Stimulated activated CD8-positive, alpha-beta memory T cell treated with anti-CD3 and anti-CD28 coated beads, Interleukin-15, amount 100 ng/mL, for 1 hour (primary cell): ENCODE results near the gene FGF2.
"Not testable (repeated sequence)": the region's sequence is repeated elsewhere in the genome, so short reads cannot be mapped to it uniquely, and the experiment has no call there.

Source experiments
- DNase-seq: peaks from one replicate; pipeline ENCODE4 v3.0.0-alpha.2; 2020; ENCODE audit warnings: low read depth

FGF2 gene

GRCh38 chr4:122814426-122814825 is 12.2 kb upstream of the FGF2 start:
- no peak for DNase-seq

GRCh38 chr4:122815248-122815647 is 11.4 kb upstream of the FGF2 start:
- no peak for DNase-seq

DNA sequence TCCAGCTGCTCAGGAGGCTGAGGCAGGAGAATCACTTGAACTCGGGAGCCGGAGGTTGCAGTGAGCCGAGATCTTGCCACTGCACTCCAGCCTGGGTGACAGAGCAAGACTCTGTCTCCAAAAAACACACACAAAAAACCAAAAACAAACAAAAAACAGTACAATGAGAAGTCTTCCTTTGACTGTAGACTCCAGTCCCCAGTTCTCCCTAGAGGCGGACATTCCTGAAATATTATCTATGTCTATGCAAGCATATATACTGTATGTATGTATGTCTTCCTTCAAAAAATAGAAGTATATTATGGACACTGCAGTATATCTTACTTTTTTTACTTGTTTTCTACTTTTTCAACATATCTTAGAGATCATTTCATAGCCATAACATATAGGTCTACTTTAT is 10.2 kb upstream of the FGF2 start:
- DNase-seq, result no peak

- DNase-seq, result no peak
These were observed 6.8 kb upstream of the FGF2 start for GRCh38 chr4:122819708-122820449.

DNA sequence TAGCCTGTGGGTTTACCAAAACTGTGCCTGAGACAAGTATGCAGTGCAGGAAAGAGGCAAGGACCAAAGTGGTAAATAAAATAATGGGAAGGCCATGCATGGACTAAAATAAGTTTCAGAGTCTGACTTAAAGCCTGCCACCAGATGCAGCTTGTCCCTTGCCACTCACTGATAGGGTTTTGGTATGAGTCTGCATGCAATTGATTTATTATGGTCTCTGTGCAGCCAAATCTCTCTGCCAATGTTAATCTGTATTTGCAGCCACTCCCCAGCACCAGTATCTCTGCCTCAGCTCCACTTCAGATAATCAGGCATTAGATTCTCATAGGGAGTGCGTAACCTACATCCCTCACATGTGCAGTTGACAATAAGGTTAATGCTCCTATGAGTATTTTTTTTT is 5.5 kb upstream of the FGF2 start:
- DNase-seq, result no peak

GRCh38 chr4:122822466-122822865 is 4.2 kb upstream of the FGF2 start:
- DNase-seq, result no peak

DNA sequence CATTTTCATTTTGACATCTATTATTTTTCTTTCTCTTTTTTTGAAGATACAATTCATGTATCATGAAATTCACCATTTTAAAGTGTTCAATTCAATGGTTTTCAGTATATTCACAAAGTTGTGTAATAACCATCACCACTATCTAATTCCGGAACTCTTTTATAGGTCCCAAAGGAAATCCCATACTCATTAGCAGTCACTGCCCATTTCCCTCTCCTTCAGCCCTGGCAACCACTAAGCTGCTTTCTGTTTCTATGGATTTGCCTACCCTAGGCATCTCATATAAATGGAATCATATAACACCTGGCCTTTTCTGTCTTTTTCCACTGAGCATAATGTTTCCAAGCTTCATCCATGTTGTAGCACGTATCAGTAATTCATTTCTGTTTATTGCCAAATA is 3.2 kb upstream of the FGF2 start:
- DNase-seq, result no peak

DNA sequence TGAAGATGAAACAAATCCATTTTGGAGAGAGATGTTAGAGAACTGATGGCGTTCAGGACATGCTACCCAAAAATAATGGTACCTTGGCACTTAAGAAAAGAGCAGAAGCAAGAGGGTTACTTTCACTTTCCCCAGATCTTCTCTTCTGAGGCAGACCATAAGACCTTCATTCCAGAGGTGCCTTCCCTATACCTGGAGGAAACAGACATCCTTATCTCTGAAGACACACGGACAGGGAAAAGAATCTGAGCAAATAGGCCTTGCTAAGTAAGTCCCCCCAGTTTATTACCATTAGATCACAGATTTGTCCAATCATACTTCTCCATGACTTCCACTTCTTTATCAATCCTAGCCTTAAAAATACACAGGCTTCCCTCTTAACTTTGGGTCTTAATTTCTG is 2.0 kb upstream of the FGF2 start:
- no peak for DNase-seq

DNA sequence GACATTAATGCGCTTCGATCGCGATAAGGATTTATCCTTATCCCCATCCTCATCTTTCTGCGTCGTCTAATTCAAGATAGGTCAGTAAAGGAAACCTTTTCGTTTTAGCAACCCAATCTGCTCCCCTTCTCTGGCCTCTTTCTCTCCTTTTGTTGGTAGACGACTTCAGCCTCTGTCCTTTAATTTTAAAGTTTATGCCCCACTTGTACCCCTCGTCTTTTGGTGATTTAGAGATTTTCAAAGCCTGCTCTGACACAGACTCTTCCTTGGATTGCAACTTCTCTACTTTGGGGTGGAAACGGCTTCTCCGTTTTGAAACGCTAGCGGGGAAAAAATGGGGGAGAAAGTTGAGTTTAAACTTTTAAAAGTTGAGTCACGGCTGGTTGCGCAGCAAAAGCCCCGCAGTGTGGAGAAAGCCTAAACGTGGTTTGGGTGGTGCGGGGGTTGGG is 528 bp upstream of the FGF2 start:
- DNase-seq, result no peak

DNA sequence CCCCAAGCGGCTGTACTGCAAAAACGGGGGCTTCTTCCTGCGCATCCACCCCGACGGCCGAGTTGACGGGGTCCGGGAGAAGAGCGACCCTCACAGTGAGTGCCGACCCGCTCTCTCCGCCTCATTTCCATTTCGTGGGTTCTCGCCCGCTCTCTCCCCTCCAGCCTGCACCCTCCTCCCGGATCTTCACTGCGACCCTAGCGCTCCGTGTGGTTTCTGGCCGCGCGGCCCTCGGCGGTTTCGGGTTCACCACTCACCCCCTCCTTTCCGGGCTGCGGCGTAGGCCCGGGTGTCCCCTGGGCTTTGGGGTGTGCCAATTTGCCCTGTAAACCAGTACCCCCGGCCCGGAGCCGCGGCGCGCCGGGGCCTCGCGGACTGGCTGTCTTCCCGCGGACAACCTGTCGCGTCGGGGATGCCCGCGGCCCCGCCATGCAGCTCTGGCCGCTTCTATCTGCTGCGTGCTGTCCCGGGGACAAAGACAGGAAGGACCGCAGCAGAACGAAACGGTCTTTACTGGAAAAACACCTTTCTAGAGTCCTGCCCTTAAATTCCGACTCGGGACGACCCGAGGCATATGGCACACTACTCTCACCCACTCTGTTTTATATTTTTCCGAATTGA is 737 bp downstream of the FGF2 start:
- DNase-seq, result no peak

DNA sequence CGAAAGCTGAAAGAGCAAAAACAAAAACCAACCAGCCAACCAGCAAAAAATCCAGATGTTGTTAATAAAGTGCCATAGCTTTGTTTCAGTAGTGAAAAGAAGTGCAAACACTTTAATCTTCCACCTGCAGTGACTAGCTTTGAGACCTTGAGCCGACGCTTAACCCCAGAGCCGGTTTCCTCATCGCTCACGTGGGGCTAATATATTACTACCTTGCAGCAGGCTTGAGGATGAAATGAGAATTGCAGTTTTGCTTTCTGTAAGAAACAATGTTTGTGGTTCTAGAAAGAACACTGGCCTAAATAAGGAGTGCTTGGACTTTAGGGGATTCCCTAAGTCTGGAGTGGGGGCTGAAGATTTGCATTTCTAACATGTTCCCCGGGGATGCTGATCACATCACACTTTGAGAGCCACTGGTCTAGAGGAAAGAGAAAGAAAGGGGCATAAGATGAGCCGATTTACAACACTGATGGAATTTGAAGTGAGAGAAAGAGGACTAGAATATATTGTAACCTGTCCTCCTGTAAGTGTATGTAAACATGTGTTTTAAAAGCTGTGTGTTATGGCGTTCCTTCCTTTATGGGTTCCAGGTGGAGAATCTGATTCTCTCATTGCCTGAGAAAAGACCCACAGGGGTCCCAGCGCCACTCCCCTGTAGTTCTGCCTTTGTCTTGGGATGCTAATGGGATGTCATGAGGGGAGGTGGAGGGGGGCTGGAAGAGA is 1.4 kb downstream of the FGF2 start:
- no peak for DNase-seq

DNA sequence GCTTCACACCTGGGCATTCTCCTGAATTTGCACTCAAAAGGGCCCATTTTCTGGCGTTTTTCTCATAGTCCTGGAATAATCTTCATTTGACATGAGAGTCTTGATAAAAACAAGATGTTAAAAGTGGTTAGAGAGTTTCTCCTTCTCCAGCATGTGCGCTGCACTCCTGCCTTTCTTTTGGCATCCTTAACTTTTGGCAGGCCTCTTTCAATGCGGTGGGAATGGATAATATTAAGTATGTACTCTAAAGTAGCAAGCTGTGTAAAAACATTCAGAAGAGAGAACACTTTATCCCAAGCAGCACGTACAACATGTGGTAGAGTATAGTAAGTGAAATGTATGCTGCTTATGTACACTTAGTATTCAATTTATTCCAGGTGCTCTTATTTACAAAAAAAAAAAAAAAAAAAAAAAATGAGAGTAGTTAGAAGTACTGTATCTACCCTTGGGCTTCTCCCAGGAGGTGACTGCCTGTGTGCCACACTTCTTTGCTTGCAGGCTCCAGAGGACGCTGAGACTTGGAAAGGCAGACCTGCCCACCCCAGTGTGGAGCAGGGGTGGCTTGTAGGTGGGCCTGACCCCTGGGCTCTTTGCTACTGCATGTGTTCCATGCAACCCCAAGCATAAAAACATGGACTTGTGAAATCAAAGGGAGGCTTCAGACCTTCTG is 3.9 kb downstream of the FGF2 start:
- no peak for DNase-seq

DNA sequence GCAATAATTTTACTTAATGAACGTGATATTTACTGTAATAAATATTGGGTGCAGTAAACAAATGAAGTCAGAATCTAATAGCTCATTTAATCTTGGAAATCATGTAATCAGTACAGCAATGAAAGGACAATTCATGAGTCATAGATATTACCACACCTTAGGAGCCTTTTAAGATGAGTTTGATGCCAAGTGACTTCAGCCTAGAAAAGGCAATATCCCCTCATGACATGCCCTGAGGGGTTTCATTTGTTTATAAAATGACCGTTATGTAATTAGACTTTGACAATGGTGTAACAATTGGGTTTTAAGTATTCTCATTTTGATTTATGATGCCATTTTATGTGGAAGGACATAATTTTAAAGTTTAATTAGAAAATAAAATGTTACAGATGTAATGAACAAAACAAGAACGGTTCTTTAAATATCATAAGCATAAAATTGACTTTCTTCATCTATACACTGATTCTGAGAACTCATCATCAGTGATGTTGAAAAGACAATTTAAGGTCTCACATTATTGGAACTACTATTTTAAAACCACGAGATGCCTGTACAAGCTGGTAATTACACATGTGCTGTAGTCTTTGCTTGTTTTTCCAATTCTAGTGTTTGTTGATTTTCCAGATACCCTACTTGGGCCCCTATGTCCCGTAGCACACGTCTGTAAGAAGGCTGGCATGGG is 5.0 kb downstream of the FGF2 start:
- no peak for DNase-seq

GRCh38 chr4:122832732-122833131 is 6.1 kb downstream of the FGF2 start:
- DNase-seq, result no peak

- DNase-seq, result no peak
These were observed 7.4 kb downstream of the FGF2 start for GRCh38 chr4:122833999-122834398.

DNA sequence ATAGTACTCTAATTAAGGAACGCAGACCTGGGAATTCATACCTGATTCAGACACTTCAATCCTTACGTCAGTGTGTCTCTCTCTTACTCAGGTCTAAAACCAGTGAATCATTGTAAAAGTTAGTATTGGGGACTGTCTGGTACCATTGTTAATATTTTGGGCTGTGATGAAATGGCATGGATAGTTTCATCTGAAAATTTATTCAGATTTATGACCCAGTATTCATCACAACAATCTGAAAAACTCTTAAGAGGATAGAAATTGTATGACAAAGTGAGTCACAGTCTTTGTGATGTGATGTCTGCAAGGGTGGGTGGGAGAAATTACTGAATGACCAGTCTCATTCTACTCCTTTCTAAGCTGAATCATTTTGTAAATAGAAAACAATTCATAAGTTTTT is 10.3 kb downstream of the FGF2 start:
- no peak for DNase-seq

- DNase-seq, result no peak
These were observed 11.4 kb downstream of the FGF2 start for GRCh38 chr4:122838034-122838433.

DNA sequence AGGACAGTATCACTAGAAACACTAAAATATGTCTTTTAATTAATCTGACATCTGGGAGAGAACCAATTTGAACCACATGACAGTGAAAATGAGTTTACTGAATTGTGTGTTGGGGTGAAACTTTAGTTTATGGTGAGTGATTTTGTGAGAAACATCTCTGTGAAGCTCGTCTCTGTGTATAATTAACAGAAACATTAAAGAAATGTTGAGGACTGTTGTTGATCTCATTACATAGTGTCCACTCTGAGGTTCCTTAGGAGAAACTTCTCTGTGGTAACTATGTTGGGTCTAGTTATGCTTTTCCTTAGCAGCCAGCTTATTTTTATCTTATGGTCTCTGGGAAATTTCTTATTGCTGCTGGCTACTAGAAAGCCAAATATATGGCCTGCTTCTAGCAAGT is 15.8 kb downstream of the FGF2 start:
- no peak for DNase-seq

- no peak for DNase-seq
These were observed 16.4 kb downstream of the FGF2 start for GRCh38 chr4:122842984-122843531.

GRCh38 chr4:122844391-122844790 is 17.8 kb downstream of the FGF2 start:
- DNase-seq, result not testable (repeated sequence)

GRCh38 chr4:122845066-122845465 is 18.4 kb downstream of the FGF2 start:
- DNase-seq, result no peak

GRCh38 chr4:122845760-122846159 is 19.1 kb downstream of the FGF2 start:
- DNase-seq, result no peak
